ENCODE data around the gene PCDHGA9. TPM values are rescaled to one million over a fixed set of nuclear protein-coding genes. Genes with fewer than 3 reads are reported as not detected.
"Not testable (repeated sequence)": the region's sequence is repeated elsewhere in the genome, so short reads cannot be mapped to it uniquely, and the experiment has no call there.

The PCDHGA9 gene
- total RNA-seq, 4 donors from 2014 or later: 0.95 to 4.0 (median 1.5) TPM

GRCh38 chr5:141382469-141383294 is 19.9 kb upstream of the PCDHGA9 start, which contains the start of gene PCDHGA7:
Gene PCDHGA7 (plus strand): TSS chr5:141382742. CDS start chr5:141382900, 158 bp downstream.
- ATAC-seq (peak in 1 of 2 donors; percentile 59), DNase-seq (no peak)
- H3K4me1 ChIP-seq: peaks cover 0 to 4% of the 10 kb centered on the region in 2 donors
- TF ChIP-seq, protein P1, sequence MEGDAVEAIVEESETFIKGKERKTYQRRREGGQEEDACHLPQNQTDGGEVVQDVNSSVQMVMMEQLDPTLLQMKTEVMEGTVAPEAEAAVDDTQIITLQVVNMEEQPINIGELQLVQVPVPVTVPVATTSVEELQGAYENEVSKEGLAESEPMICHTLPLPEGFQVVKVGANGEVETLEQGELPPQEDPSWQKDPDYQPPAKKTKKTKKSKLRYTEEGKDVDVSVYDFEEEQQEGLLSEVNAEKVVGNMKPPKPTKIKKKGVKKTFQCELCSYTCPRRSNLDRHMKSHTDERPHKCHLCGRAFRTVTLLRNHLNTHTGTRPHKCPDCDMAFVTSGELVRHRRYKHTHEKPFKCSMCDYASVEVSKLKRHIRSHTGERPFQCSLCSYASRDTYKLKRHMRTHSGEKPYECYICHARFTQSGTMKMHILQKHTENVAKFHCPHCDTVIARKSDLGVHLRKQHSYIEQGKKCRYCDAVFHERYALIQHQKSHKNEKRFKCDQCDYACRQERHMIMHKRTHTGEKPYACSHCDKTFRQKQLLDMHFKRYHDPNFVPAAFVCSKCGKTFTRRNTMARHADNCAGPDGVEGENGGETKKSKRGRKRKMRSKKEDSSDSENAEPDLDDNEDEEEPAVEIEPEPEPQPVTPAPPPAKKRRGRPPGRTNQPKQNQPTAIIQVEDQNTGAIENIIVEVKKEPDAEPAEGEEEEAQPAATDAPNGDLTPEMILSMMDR (IDR thresholded peaks at IDR 0.05 in 4 of 5, conservative IDR thresholded peaks at IDR 0.05 in 1 of 5): peak in 4 of 5 experiments; percentile 9 to 44 (median 22)
- no peak for TF ChIP-seq POLR2A (IDR thresholded peaks at IDR 0.05)
- no peak within 1 kb of the TSS for H3K27ac ChIP-seq
- intact Hi-C loops (cut with DNase I; ENCODE audit: low total_unique reads) (no loop called here), in situ Hi-C loops (cut with MboI; ENCODE audit: low sequenced_read_pairs in 4 of 4) (no loop called here)
- no peaks in the 10 kb centered on the region for H3K9me3 ChIP-seq
- peak within 1 kb of the TSS; percentile 36 to 58 (median 46) for H3K4me3 ChIP-seq
- peaks cover 0 to 6% (median 0%) of the 10 kb centered on the region in 3 donors for H3K27me3 ChIP-seq
- no peaks in the 10 kb centered on the region for H3K36me3 ChIP-seq

GRCh38 chr5:141383345-141383744 is 19.2 kb upstream of the PCDHGA9 start:
- TF ChIP-seq, protein P1 (IDR thresholded peaks at IDR 0.05 in 4 of 5, conservative IDR thresholded peaks at IDR 0.05 in 1 of 5): no peak
- TF ChIP-seq POLR2A (IDR thresholded peaks at IDR 0.05): no peak
- Histone ChIP-seq H3K4me1 (peaks cover 0 to 4% of the 10 kb centered on the region in 2 donors), H3K27me3 (peaks cover 0 to 6% (median 0%) of the 10 kb centered on the region in 3 donors), H3K36me3 (no peaks in the 10 kb centered on the region), H3K4me3 (peak overlapping the region in 2 of 4 donors; percentile 48 to 58), H3K27ac (no peak overlapping the region), H3K9me3 (peaks cover 0 to under 1% (median 0%) of the 10 kb centered on the region in 3 donors)
- intact Hi-C loops (cut with DNase I; ENCODE audit: low total_unique reads): no loop called here
- DNase-seq (no peak), ATAC-seq (no peak)
- in situ Hi-C loops (cut with MboI; ENCODE audit: low sequenced_read_pairs in 4 of 4): no loop called here

DNA sequence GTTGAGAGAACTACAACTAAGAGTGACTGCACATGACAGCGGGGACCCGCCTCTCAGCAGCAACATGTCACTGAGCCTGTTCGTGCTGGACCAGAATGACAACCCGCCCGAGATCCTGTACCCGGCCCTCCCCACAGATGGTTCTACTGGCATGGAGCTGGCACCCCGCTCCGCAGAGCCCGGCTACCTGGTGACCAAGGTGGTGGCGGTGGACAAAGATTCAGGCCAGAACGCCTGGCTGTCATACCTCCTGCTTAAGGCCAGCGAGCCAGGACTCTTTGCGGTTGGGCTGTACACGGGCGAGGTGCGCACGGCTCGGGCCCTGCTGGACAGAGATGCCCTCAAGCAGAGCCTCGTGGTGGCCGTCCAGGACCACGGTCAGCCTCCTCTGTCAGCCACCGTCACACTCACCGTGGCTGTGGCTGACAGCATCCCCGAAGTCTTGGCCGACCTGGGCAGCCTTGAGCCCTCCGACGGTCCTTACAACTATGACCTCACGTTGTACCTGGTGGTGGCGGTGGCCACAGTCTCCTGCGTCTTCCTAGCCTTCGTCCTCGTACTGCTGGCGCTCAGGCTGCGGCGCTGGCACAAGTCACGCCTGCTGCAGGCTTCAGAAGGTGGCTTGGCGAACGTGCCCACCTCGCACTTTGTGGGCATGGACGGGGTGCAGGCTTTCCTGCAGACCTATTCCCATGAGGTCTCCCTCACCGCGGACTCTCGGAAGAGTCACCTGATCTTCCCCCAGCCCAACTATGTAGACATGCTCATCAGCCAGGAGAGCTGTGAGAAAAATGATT is 17.9 kb upstream of the PCDHGA9 start:
- no peak overlapping the region for H3K4me3 ChIP-seq
- DNase-seq (no peak), ATAC-seq (no peak)
- TF ChIP-seq, protein P1 (IDR thresholded peaks at IDR 0.05 in 4 of 5, conservative IDR thresholded peaks at IDR 0.05 in 1 of 5): no peak
- no peak for TF ChIP-seq POLR2A (IDR thresholded peaks at IDR 0.05)
- no peak overlapping the region for H3K27ac ChIP-seq
- H3K36me3 ChIP-seq: no peaks in the 10 kb centered on the region
- peaks cover 0 to 6% (median 2%) of the 10 kb centered on the region in 3 donors for H3K27me3 ChIP-seq
- peaks cover 0 to 5% (median 5%) of the 10 kb centered on the region in 3 donors for H3K9me3 ChIP-seq
- peaks cover under 1 to 4% of the 10 kb centered on the region in 2 donors for H3K4me1 ChIP-seq
- intact Hi-C loops (cut with DNase I; ENCODE audit: low total_unique reads) (no loop called here), in situ Hi-C loops (cut with MboI; ENCODE audit: low sequenced_read_pairs in 4 of 4) (no loop called here)

GRCh38 chr5:141387557-141388311 is 14.8 kb upstream of the PCDHGA9 start, which contains the start of gene PCDHGB4:
Gene PCDHGB4 (plus strand): TSS chr5:141387698. CDS start chr5:141387885, 187 bp downstream.
- H3K27me3 ChIP-seq; H3K36me3 ChIP-seq; in situ Hi-C loops (cut with MboI; ENCODE audit: low sequenced_read_pairs in 4 of 4); H3K4me1 ChIP-seq; intact Hi-C loops (cut with DNase I; ENCODE audit: low total_unique reads); H3K9me3 ChIP-seq: not testable (repeated sequence)
- H3K4me3 ChIP-seq: peak within 1 kb of the TSS; percentile 14 to 52 (median 46)
- TF ChIP-seq, protein P1 (IDR thresholded peaks at IDR 0.05 in 4 of 5, conservative IDR thresholded peaks at IDR 0.05 in 1 of 5): peak; percentile 38 to 67 (median 53)
- DNase-seq: peak in 1 of 2 donors; percentile 44
- peak; percentile 47 to 83 for ATAC-seq
- H3K27ac ChIP-seq: peak within 1 kb of the TSS in 2 of 4 donors; percentile 44 to 47

Data from gastrocnemius medialis (tissue), 4 donors.